Stimulated activated CD4-positive, alpha-beta T cell treated with anti-CD3 and anti-CD28 coated beads, Interleukin-12 subunit alpha, Interleukin-12 subunit beta, amount 100 ng/mL, for 24 hours (primary cell): Measurements from ENCODE around the gene NUDT9.

ENCODE experiments used
- DNase-seq, 2 experiments: peaks; one replicate each; pipeline ENCODE4 v3.0.0-alpha.2; 2020; ENCODE audit warnings: low read depth in 2 of 2

The NUDT9 gene

GRCh38 chr4:87506974-87507701 lies 84.8 kb downstream of the NUDT9 start:
- DNase-seq = no peak
